DMS53 treated with DMSO at 0.1 percent for 48 hours (cell line): Measurements from ENCODE around the gene SLBP.

ENCODE experiments used
- DNase-seq: peaks from one replicate; lab custom pipeline; 2025; ENCODE audit not compliant: unreplicated experiment; lab: John Stamatoyannopoulos, UW

The SLBP gene

GRCh38 chr4:1656132-1656531 is 56.0 kb downstream of the SLBP start:
- no peak for DNase-seq

GRCh38 chr4:1655676-1656075 is 56.4 kb downstream of the SLBP start:
- DNase-seq = no peak

DNA sequence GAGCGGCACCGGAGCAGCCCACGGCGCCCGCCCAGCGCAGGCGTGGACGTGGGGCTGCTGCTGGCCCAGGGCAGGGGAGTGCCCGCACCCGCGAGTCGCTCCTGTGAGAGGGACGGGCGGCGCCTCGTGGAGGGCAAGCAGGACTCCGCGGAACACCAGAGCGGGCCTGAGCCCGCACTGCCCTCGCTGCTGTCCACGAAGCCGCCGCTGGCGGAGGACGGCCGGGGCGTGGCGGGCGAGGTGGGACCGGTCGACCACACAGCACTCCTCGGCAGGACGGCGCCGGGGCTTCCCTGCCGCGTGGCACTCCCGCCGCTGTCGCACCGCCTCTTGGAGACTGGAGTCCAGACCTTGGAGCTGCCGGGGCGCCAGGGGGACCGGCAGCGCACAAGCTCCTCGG is 57.0 kb downstream of the SLBP start:
- DNase-seq = no peak

DNA sequence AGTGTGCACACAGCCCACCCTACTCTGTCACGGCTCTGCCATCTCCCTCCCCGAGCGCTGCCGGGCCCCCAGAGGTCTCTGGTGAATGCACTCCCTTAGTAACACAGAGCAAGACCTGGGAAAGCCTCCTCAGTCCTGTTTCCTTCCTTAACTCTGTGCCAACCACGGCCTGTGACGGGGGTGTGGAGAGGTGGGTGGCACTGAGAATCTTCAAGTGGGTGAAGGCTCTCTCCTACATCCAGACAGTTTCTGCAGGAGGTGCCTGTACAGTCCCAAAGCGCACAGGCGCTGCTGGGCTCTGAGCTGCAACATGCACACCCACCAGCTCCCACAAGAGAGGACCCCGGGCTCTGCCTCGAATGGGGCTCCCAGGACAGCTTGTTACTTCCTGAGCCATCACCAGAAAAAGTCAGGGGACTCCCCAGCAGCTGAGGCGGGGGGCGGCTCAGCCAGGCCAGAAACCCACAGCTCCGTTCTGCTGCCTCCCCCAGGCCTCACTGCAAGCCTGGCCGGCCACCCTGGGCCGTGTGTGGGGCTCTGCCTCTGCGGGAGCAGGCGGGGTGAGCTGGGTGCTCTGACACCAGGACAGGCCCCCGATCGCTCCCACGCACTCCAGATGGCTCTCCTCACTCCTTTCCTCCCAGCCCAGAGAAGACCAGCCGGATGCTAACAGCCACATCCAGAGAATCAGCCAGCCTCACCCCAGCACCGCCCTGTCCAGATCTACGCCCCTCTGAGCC is 57.7 kb downstream of the SLBP start:
- DNase-seq = no peak

GRCh38 chr4:1653776-1654175 is 58.3 kb downstream of the SLBP start:
- no peak for DNase-seq

- DNase-seq = no peak
These were observed 60.0 kb downstream of the SLBP start for GRCh38 chr4:1652088-1652487.

GRCh38 chr4:1651609-1652008 is 60.5 kb downstream of the SLBP start:
- no peak for DNase-seq

DNA sequence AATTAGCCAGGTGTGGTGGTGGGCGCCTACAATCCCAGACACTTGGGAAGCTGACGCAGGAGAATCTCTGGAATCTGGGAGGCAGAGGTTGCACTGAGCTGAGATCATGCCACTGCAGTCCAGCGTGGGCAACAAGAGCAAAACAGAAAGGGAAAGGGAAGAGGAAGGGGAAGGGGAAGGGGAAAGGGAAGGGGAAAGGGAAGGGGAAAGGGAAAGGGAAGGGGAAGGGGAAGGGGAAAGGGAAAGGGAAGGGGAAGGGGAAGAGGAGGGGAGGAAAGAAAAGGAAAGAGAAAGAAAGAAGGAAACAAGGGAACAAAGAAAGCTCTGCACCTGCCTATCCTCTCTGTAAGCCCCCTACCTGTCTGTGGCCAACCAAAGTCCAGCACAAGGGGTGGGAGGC is 63.2 kb downstream of the SLBP start:
- no peak for DNase-seq

GRCh38 chr4:1647432-1647831 is 64.7 kb downstream of the SLBP start:
- DNase-seq = no peak

- no peak for DNase-seq
These were observed 65.4 kb downstream of the SLBP start for GRCh38 chr4:1646690-1647089.

- no peak for DNase-seq
These were observed 67.0 kb downstream of the SLBP start for GRCh38 chr4:1644891-1645657.

DNA sequence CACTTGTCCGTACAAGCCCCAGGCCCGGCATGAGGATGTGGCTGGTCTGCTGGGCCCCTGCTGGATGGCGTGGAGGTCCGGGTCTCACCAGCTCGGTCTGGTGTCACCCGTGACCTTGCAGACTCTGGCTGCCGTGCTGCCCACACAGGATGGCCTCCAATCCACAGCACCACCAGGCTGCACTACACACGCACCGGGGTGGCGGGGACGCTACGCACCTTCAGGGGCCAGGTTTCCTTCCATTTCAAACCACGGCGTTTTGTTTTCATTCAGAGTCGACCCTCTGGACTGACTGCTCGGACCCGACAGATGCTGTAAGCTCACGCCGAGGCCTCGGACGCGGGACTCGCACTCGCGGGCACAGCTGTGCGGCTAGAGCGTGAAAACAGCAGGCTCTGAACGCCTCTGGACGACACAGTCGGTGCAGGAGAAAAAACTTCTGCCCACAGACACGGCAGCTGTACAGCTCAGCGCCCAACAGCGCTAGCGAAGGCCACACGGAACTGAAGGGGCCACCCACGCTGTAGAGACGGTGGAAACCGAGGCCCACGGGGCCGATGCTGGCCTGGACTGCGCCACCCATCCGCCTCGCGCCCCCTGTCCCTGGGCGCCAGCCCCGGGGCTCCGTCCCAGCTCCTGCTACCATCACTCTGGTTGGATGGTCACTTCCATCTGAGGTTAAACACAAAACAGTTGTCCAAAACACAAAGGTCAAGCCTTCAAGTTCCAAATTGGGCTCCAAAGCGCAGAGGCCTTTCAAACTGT is 68.0 kb downstream of the SLBP start:
- no peak for DNase-seq
